Measurements from ENCODE around the gene CC2D1B.

GRCh38 chr1:52323731-52324130 lies 42.3 kb downstream of the CC2D1B start:
- TF ChIP-seq AFF4 (CRISPR knock-in tag; IDR thresholded peaks at IDR 0.05; ENCODE audit: borderline replicate concordance) (no peak), TEAD4 (CRISPR knock-in tag; IDR thresholded peaks at IDR 0.05) (no peak), ZNF121 (CRISPR knock-in tag; IDR thresholded peaks at IDR 0.05) (no peak), CTCF (IDR thresholded peaks at IDR 0.05) (no peak), EMX1 (CRISPR knock-in tag; IDR thresholded peaks at IDR 0.05) (no peak), ESRRA (CRISPR knock-in tag; IDR thresholded peaks at IDR 0.05; ENCODE audit: borderline replicate concordance) (no peak), FOXP4 (CRISPR knock-in tag; IDR thresholded peaks at IDR 0.05) (no peak), E2F1 (CRISPR knock-in tag; IDR thresholded peaks at IDR 0.05) (no peak), ZNF232 (CRISPR knock-in tag; IDR thresholded peaks at IDR 0.05) (no peak)

All from WTC11 (cell line).